ENCODE data around the gene OR2AT4. TPM values are rescaled to one million over a fixed set of nuclear protein-coding genes. Genes with fewer than 3 reads are reported as not detected.

OR2AT4 gene
- total and polyA plus RNA-seq, 2 of the 4 experiments (the other 2 are of a cell fraction): not detected

- H3K27ac ChIP-seq (ENCODE audit: insufficient read depth, low read length): no peak overlapping the region
- no peaks in the 10 kb centered on the region for H3K79me1 ChIP-seq (ENCODE audit: low read depth in 1 of 2, low read length in 2 of 2)
- H2AFZ ChIP-seq (replicated peaks; ENCODE audit: low read length, poor library complexity): peak overlapping the region; percentile 44
- H3K9me1 ChIP-seq (ENCODE audit: insufficient read depth, low read length): peaks cover 5% of the 10 kb centered on the region
- no peaks in the 10 kb centered on the region for H3K9me3 ChIP-seq (ENCODE audit: control insufficient read depth, insufficient read depth, low read length)
- H3K4ac ChIP-seq (ENCODE audit: low read depth, low read length): no peak overlapping the region
- in situ Hi-C loops (cut with MboI; ENCODE audit: low sequenced_read_pairs): no loop called here
- CTCF ChIA-PET: interaction anchor here (0.7 to 2.9 kb wide), 18 partner anchors 10 to 340 kb away, joined by 3 to 38 read pairs (median 3); partner anchors contain the start of genes NEU3 and SLCO2B1
- H4K5ac ChIP-seq (ENCODE audit: low read depth, low read length): no peak overlapping the region
- no peak overlapping the region for H3K14ac ChIP-seq (replicated peaks; ENCODE audit: low read depth, low read length)
- intact Hi-C loops (cut with micrococcal nuclease): loop anchor here (1.0 kb wide), 2 partner anchors 65 to 108 kb away; no protein-coding TSS in a partner anchor
- H2BK120ac ChIP-seq (ENCODE audit: low read depth, low read length): no peak overlapping the region
- H3K27me3 ChIP-seq (ENCODE audit: control insufficient read depth, insufficient read depth, low read length): peaks cover 19% of the 10 kb centered on the region
- no peak overlapping the region for H2AK9ac ChIP-seq (replicated peaks; ENCODE audit: low read depth, low read length, poor library complexity)
- POLR2A ChIA-PET (ENCODE audit: unreplicated experiment): interaction anchor here (0.6 to 1.0 kb wide), 2 partner anchors 57 to 615 kb away, joined by 4 to 15 read pairs; no protein-coding TSS in a partner anchor
- dilution Hi-C loops (cut with HindIII; ENCODE audit: low sequenced_read_pairs, unreplicated experiment): no loop called here
- peak; percentile 11 for DNase-seq
- TF ChIP-seq MAZ (IDR thresholded peaks at IDR 0.05; ENCODE audit: borderline replicate concordance, low read depth, low read length): 0 out of 2 replicates have a peak, but pooled peaks have one; percentile 27
- peak; percentile 73 for TF ChIP-seq RAD21 (IDR thresholded peaks at IDR 0.05; ENCODE audit: low read length)
- TF ChIP-seq CTCF (conservative IDR thresholded peaks at IDR 0.05; ENCODE audit: low read depth, low read length): peak; percentile 79
- TF ChIP-seq USF2 (IDR thresholded peaks at IDR 0.05; ENCODE audit: low read depth, low read length): no peak
- TF ChIP-seq RCOR1 (IDR thresholded peaks at IDR 0.05; ENCODE audit: insufficient replicate concordance, low read length): no peak
- TF ChIP-seq SMC3 (IDR thresholded peaks at IDR 0.05; ENCODE audit: low read depth, low read length): peak; percentile 78
- no peak overlapping the region for H2BK15ac ChIP-seq (ENCODE audit: low read depth, low read length)
- peak; percentile 44 for ATAC-seq (ENCODE audit: low read depth)
- H3K4me3 ChIP-seq (ENCODE audit: insufficient read depth, low read depth, low read length): no peak overlapping the region
- no peak overlapping the region for H4K8ac ChIP-seq (ENCODE audit: low read depth in 2 of 2, low read length in 2 of 2)
- H3K18ac ChIP-seq (ENCODE audit: low read depth, low read length): no peak overlapping the region
- H3K9ac ChIP-seq (ENCODE audit: low read depth, low read length): no peak overlapping the region
- WGBS, 2 experiments (ENCODE audit: extremely low coverage in 2 of 2, insufficient read length in 1 of 2): 0% methylated on average over 3 of the region's 22 CpGs; no CpG with 5 or more reads in 1 of the 2 experiments
- peaks cover 2% of the 10 kb centered on the region; the same call in 1 of the 2 replicates for H3K4me1 ChIP-seq (ENCODE audit: control insufficient read depth, insufficient read depth, low read length)
- no peak overlapping the region for H3K56ac ChIP-seq (ENCODE audit: extremely low read depth, insufficient read depth, low read length)
- H4K20me1 ChIP-seq (ENCODE audit: insufficient read depth, low read length): no peaks in the 10 kb centered on the region
- no peak overlapping the region for H2AK5ac ChIP-seq (ENCODE audit: low read depth, low read length)
- no peak overlapping the region for H3K23ac ChIP-seq (ENCODE audit: low read depth, low read length)
- no TSS peak for BruUV-seq (replicated peaks)
- H2BK20ac ChIP-seq (ENCODE audit: low read depth, low read length): no peak overlapping the region
- no peak overlapping the region for H2BK5ac ChIP-seq (ENCODE audit: low read depth, low read length, poor library complexity, severe bottlenecking)
- H3K36me3 ChIP-seq (ENCODE audit: control insufficient read depth, insufficient read depth, low read length): no peaks in the 10 kb centered on the region
- no peak overlapping the region for H4K91ac ChIP-seq (ENCODE audit: insufficient read depth, low read depth, low read length)
- H3K4me2 ChIP-seq (ENCODE audit: low read depth, low read length): no peak overlapping the region
Measured at GRCh38 chr11:75140269-75141138, 43.8 kb upstream of the OR2AT4 start.

All from IMR-90 (cell line).